CD4-positive, alpha-beta memory T cell (primary cell): Measurements from ENCODE around the gene RGS4. TPM values are rescaled to one million over a fixed set of nuclear protein-coding genes. Genes with fewer than 3 reads are reported as not detected.
"Not testable (repeated sequence)": the region's sequence is repeated elsewhere in the genome, so short reads cannot be mapped to it uniquely, and the experiment has no call there.

Experiments
- CTCF ChIA-PET: fragments of 350-600 bp; sonication (Branson Sonifier 250); formaldehyde crosslinking; loops from one replicate; lab custom pipeline; 2021; ENCODE audit warnings: inconsistent platforms; ENCODE audit not compliant: partially characterized antibody; lab: Charles Lee
- POLR2A ChIA-PET: fragments of 350-600 bp; sonication (Branson Sonifier 250); formaldehyde crosslinking; loops from one replicate; lab custom pipeline; 2021; ENCODE audit not compliant: partially characterized antibody; lab: Charles Lee
- DNase-seq, 5 donors: peaks; one replicate each; pipeline versions ENCODE4 v3.0.0 to v3.0.0-alpha.2; 2020 to 2022; ENCODE audit warnings: mixed read lengths in 1 of 5
- H3K27ac ChIP-seq: one replicate; pipeline ENCODE4 v1.7.0; 2013; ENCODE audit warnings: low read depth, low read length
- H3K27me3 ChIP-seq: 2 replicates; pipeline ENCODE4 v1.7.0; 2013; ENCODE audit warnings: mild to moderate bottlenecking, low read length, moderate library complexity; ENCODE audit not compliant: insufficient read depth
- H3K36me3 ChIP-seq: 2 replicates; pipeline ENCODE4 v1.7.0; 2013; ENCODE audit warnings: mild to moderate bottlenecking, low read length, moderate library complexity; ENCODE audit not compliant: insufficient read depth
- H3K4me1 ChIP-seq: 2 replicates; pipeline ENCODE4 v1.7.0; 2013; ENCODE audit warnings: mild to moderate bottlenecking, low read length, moderate library complexity; ENCODE audit not compliant: insufficient read depth
- H3K4me3 ChIP-seq, 2 donors: one replicate each; pipeline ENCODE4 v1.7.0; 2013; ENCODE audit warnings: low read length in 2 of 2, mild to moderate bottlenecking in 1 of 2
- H3K9me3 ChIP-seq, 2 donors: one replicate each; pipeline ENCODE4 v1.7.0; 2013; ENCODE audit warnings: low read length in 2 of 2, control low read depth in 1 of 2; ENCODE audit not compliant: control insufficient read depth in 1 of 2
- H3K27ac Mint-ChIP-seq, 7 donors: one replicate each; pipeline ENCODE4 v1.8.0; 2020 to 2021; ENCODE audit warnings: mixed read lengths in 7 of 7, mild to moderate bottlenecking in 6 of 7, inconsistent platforms in 3 of 7, moderate library complexity in 3 of 7
- H3K27me3 Mint-ChIP-seq, 2 donors: one replicate each; pipeline ENCODE4 v1.8.0; 2020 to 2021; ENCODE audit warnings: mixed read lengths in 2 of 2
- H3K36me3 Mint-ChIP-seq, 2 donors: one replicate each; pipeline ENCODE4 v1.8.0; 2020 to 2021; ENCODE audit warnings: mixed read lengths in 2 of 2, inconsistent platforms in 1 of 2, mild to moderate bottlenecking in 1 of 2
- H3K4me1 Mint-ChIP-seq, 4 donors: one replicate each; pipeline ENCODE4 v1.8.0; 2020 to 2021; ENCODE audit warnings: mixed read lengths in 4 of 4, mild to moderate bottlenecking in 1 of 4
- H3K4me3 Mint-ChIP-seq, 8 donors: one replicate each; pipeline ENCODE4 v1.8.0; 2020 to 2021; ENCODE audit warnings: mixed read lengths in 8 of 8, mild to moderate bottlenecking in 7 of 8, moderate library complexity in 6 of 8, inconsistent platforms in 3 of 8
- H3K9me3 Mint-ChIP-seq, 8 donors: one replicate each; pipeline ENCODE4 v1.8.0; 2020 to 2021; ENCODE audit warnings: mixed read lengths in 8 of 8, mild to moderate bottlenecking in 5 of 8, inconsistent platforms in 3 of 8, moderate library complexity in 1 of 8
- intact Hi-C: fragments of 100-400 bp; cut with micrococcal nuclease; formaldehyde crosslinking; loops from one replicate; pipeline ENCODE4 v1.15.1; 2023
- polyA plus RNA-seq, 2 donors: library from polyadenylated mRNA; unstranded; fragments of 300-500 nt; fragmentation: Illumina TruSeq; gene quantifications; one replicate each; pipeline ENCODE4 v1.2.3, GENCODE V29; 2021
- total RNA-seq, 2 experiments: library from RNA; stranded (reverse); gene quantifications; one replicate each; pipeline ENCODE4 v1.2.3, GENCODE V29; 2021

RGS4 gene
- total and polyA plus RNA-seq, 4 experiments from 2014 or later = not detected

DNA sequence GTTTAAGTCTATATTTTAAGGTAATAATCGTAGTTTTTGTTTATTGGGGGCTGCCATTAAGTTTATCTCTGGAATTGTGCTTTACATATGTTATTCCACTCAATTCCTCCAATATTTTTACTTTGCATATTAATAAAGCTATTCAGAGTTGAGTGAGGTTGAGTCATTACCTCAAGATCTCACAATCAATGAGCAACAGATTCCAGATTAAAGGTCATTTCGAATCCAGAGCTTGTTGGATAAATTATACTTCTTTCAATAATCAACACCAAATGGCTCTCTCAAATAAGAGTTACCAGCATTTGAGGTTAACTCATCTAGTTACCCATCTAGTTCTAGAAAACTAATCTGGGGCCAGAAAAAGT is 16.7 kb downstream of the RGS4 start:
- Mint-ChIP-seq H3K9me3 (peaks cover 0 to 3% (median 0%) of the 10 kb centered on the region in 8 donors), H3K36me3 (no peaks in the 10 kb centered on the region), H3K4me3 (no peak overlapping the region), H3K27ac (no peak overlapping the region), H3K27me3 (peaks cover 0 to 3% of the 10 kb centered on the region in 2 donors), H3K4me1 (no peaks in the 10 kb centered on the region)
- Histone ChIP-seq H3K4me3 (no peak overlapping the region), H3K4me1 (no peaks in the 10 kb centered on the region), H3K27me3 (no peaks in the 10 kb centered on the region), H3K27ac (no peak overlapping the region), H3K36me3 (no peaks in the 10 kb centered on the region), H3K9me3 (no peaks in the 10 kb centered on the region)
- CTCF ChIA-PET = no interaction called here
- POLR2A ChIA-PET = no interaction called here
- intact Hi-C loops = no loop called here
- no peak for DNase-seq

- H3K4me1 ChIP-seq = not testable (repeated sequence)
These were observed 20.0 kb downstream of the RGS4 start for GRCh38 chr1:163089117-163089516.

DNA sequence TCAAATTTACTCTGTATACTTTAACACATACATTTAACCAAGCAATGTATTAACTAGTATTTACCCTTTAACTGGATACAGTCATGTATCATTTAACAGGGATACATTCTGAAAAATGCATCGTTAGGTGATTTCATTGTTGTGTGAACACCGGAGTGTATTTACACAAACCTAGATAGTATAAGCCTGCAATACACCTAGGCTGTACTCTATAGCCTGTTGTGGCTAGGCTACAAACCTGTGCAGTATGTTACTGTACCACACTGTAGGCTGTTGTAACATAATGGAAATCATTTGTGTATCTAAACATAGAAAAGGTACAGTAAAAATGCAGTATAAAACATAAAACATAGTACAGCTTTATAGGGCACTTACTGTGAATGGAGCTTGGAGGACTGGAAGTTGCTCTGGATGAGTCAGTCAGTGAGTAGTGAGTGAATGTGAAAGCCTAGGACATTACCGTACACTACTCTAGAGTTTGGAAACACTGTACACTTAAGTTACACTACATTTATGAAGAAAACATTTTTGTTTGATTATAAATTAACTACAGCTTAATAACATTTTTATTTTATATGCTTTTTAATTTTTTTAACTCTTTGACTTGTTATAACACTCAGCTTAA is 21.3 kb downstream of the RGS4 start:
- H3K27ac Mint-ChIP-seq = no peak overlapping the region
- Histone ChIP-seq H3K27me3 (no peaks in the 10 kb centered on the region), H3K4me3 (no peak overlapping the region), H3K9me3 (no peaks in the 10 kb centered on the region), H3K27ac (no peak overlapping the region), H3K36me3 (no peaks in the 10 kb centered on the region), H3K4me1 (no peaks in the 10 kb centered on the region)
- H3K9me3 Mint-ChIP-seq = peaks cover 0 to 3% (median 0%) of the 10 kb centered on the region in 8 donors
- CTCF ChIA-PET = no interaction called here
- DNase-seq = no peak
- intact Hi-C loops = no loop called here
- POLR2A ChIA-PET = no interaction called here
- no peaks in the 10 kb centered on the region for H3K27me3 Mint-ChIP-seq
- no peaks in the 10 kb centered on the region for H3K4me1 Mint-ChIP-seq
- H3K4me3 Mint-ChIP-seq = no peak overlapping the region
- H3K36me3 Mint-ChIP-seq = no peaks in the 10 kb centered on the region

More at GRCh38 chr1:163089117-163089516, 20.0 kb downstream of the RGS4 start:
- peak overlapping the region in 1 of 7 donors; percentile 65 for H3K27ac Mint-ChIP-seq
- H3K36me3 Mint-ChIP-seq, DNase-seq, H3K27me3 ChIP-seq, H3K9me3 Mint-ChIP-seq, H3K4me3 Mint-ChIP-seq, intact Hi-C loops, H3K36me3 ChIP-seq, H3K4me1 Mint-ChIP-seq, H3K27ac ChIP-seq, POLR2A ChIA-PET, H3K4me3 ChIP-seq, H3K27me3 Mint-ChIP-seq, CTCF ChIA-PET, H3K9me3 ChIP-seq: not testable (repeated sequence)

DNA sequence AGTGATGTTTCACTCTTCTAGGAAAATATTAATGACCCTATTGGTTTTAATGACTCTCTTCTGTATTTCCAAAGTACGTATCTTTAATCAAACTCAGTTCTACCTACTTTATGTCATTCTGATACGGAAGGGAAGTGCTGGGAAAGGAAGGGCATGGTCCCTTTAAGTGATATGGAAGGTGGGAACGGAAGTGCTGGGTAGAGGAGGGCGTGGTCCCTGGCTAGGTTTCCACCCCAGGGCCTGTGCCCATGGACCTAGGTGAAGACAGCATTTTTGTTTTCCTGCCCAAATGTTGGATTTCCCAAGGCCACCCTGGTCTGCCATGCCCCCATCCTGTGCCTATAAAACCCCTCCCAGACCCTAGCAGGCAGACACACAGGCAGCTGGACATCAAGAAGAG is 24.0 kb downstream of the RGS4 start:
- Mint-ChIP-seq H3K4me1 (no peaks in the 10 kb centered on the region), H3K9me3 (peaks cover 0 to 3% (median 0%) of the 10 kb centered on the region in 8 donors), H3K36me3 (no peaks in the 10 kb centered on the region), H3K4me3 (no peak overlapping the region), H3K27me3 (peaks cover 2 to 3% of the 10 kb centered on the region in 2 donors), H3K27ac (no peak overlapping the region)
- H3K27me3 ChIP-seq = no peaks in the 10 kb centered on the region
- no peak overlapping the region for H3K4me3 ChIP-seq
- CTCF ChIA-PET = no interaction called here
- POLR2A ChIA-PET = no interaction called here
- H3K36me3 ChIP-seq = no peaks in the 10 kb centered on the region
- no peaks in the 10 kb centered on the region for H3K9me3 ChIP-seq
- DNase-seq = no peak
- intact Hi-C loops = no loop called here
- H3K27ac ChIP-seq = no peak overlapping the region
- H3K4me1 ChIP-seq = no peaks in the 10 kb centered on the region

GRCh38 chr1:163093579-163093978 is 24.4 kb downstream of the RGS4 start:
- intact Hi-C loops = no loop called here
- H3K4me3 ChIP-seq = no peak overlapping the region
- H3K36me3 Mint-ChIP-seq = no peaks in the 10 kb centered on the region
- H3K27ac Mint-ChIP-seq = no peak overlapping the region
- H3K36me3 ChIP-seq = no peaks in the 10 kb centered on the region
- H3K27me3 ChIP-seq = no peaks in the 10 kb centered on the region
- H3K9me3 Mint-ChIP-seq = peaks cover 0 to 3% (median 0%) of the 10 kb centered on the region in 8 donors
- H3K27ac ChIP-seq = no peak overlapping the region
- ChIA-PET CTCF (no interaction called here), POLR2A (no interaction called here)
- no peaks in the 10 kb centered on the region for H3K4me1 Mint-ChIP-seq
- peaks cover 2 to 3% of the 10 kb centered on the region in 2 donors for H3K27me3 Mint-ChIP-seq
- H3K4me3 Mint-ChIP-seq = no peak overlapping the region
- H3K9me3 ChIP-seq = no peaks in the 10 kb centered on the region
- no peak for DNase-seq
- no peaks in the 10 kb centered on the region for H3K4me1 ChIP-seq

- H3K4me1 Mint-ChIP-seq = no peaks in the 10 kb centered on the region
- POLR2A ChIA-PET = no interaction called here
- Histone ChIP-seq H3K27ac (no peak overlapping the region), H3K36me3 (no peaks in the 10 kb centered on the region), H3K4me3 (no peak overlapping the region), H3K27me3 (no peaks in the 10 kb centered on the region), H3K9me3 (no peaks in the 10 kb centered on the region), H3K4me1 (no peaks in the 10 kb centered on the region)
- intact Hi-C loops = no loop called here
- H3K36me3 Mint-ChIP-seq = no peaks in the 10 kb centered on the region
- CTCF ChIA-PET = no interaction called here
- DNase-seq = no peak
- H3K27me3 Mint-ChIP-seq = peaks cover 2 to 3% of the 10 kb centered on the region in 2 donors
- no peak overlapping the region for H3K4me3 Mint-ChIP-seq
- H3K9me3 Mint-ChIP-seq = peaks cover 0 to 3% (median 0%) of the 10 kb centered on the region in 8 donors
- H3K27ac Mint-ChIP-seq = no peak overlapping the region
These were observed 25.0 kb downstream of the RGS4 start for GRCh38 chr1:163094182-163094581.

DNA sequence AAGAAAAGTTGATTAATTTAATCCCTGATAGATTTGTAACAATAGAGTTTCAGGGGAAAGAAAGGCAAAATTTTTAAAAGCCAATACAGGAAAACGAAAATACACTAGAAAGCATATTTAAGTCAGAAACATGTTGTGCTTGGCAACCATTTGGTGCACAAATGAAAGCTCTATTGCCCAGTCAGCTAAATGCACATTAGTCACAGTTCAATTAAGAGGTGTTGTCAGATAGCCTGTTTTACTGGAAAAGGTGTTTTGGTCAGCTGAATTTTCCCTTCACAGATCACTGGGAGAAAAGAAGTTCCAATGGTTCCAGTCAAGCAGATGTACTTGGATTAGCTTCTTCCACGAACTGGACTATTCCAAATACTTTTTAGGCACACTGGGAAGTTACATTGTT is 25.4 kb downstream of the RGS4 start:
- CTCF ChIA-PET = no interaction called here
- intact Hi-C loops = no loop called here
- Mint-ChIP-seq H3K27ac (no peak overlapping the region), H3K4me3 (no peak overlapping the region), H3K9me3 (peaks cover 0 to 3% (median 0%) of the 10 kb centered on the region in 8 donors), H3K27me3 (peaks cover 3% of the 10 kb centered on the region in 2 donors), H3K4me1 (no peaks in the 10 kb centered on the region), H3K36me3 (no peaks in the 10 kb centered on the region)
- Histone ChIP-seq H3K4me1 (no peaks in the 10 kb centered on the region), H3K27ac (no peak overlapping the region), H3K27me3 (no peaks in the 10 kb centered on the region), H3K4me3 (no peak overlapping the region), H3K36me3 (no peaks in the 10 kb centered on the region), H3K9me3 (no peaks in the 10 kb centered on the region)
- DNase-seq = no peak
- POLR2A ChIA-PET = no interaction called here
